HG02759 (cell line): ENCODE measurements around the gene LOXL3.

Source experiments
- ATAC-seq: cut with Tn5 transposase; IDR thresholded peaks from one replicate; pipeline ENCODE4 v1.9.1; 2021; ENCODE audit warnings: mild to moderate bottlenecking, moderate library complexity; ENCODE audit not compliant: unreplicated experiment

The LOXL3 gene

DNA sequence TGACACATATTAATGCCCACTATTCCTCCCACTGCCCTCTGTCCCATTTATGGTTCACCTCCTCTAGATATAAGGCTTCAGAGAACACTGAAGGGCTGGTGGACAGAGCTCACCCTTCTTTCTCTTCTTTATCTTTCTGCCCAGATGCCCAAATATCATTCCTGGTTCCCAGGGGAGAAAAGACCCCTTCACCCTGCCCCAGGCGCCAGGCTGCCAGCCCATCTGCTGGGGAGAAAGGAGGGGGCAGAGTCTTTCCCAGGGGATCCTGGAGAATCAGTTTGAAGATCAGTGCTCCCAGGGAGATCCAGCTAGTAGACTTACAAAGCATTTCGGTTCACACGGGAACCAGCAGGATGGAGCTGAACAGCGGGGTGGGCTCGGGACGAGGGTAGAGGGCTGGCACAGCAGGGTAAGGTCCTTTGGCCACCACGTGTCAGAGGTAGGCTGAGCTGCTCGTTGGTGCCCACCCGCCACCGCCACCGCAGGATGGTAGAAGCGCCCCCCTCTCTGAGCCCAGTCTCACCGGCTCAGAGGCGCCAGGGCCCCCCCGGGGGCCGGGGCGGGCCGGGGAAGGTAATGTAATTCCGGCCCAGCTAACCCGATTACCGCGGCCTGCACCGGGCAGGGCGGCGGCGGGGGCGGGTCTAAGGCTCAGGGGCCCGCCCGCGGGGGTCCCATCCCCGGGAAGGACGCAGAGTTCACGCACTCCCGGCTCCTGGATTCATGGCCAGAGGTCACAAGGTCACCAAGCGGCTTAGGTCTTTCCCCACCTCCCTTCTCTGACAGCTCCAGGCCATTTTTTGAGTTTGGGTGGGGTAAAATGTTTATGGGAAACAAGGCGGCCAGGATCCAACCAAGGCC lies 40.8 kb downstream of the LOXL3 start:
- no peak for ATAC-seq

DNA sequence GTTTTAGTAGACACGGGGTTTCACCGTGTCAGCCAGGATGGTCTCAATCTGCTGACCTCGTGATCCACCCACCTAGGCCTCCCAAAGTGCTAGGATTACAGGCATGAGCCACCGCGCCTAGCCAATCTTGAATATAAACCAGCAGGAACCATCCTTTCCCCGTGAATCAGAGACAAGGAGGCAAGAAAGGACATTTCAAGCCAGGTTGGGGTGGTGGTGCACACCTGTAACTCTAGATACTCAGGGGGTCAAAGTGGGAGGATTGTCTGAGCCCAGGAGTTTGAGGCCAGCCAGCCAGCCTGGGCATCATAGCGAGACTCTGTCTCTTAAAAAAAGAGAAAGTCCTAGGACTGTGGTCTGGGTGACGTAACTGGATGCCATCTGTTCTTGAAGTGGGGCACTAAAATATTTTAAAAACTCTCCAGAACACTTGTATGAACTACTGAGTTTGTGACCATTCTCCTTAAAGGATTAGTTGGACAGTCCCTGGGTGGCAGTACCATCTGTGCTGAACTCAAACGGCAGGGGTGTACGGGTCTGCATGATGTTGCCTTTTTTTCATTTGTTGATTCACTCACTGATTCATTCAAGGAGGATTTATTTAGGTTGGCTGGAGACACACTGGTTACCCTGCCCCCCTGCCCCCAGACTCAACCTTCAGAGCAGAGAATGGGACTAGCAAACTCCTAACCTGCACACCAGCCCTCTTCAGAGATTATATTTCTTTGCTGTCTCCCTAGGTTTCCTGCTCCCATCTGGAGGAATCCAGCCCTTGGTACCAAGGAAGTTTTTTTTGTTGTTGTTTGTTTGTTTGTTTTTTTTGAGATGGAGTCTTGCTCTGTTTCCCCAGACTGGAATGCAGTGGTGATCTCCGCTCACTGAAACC lies 42.4 kb downstream of the LOXL3 start:
- no peak for ATAC-seq

DNA sequence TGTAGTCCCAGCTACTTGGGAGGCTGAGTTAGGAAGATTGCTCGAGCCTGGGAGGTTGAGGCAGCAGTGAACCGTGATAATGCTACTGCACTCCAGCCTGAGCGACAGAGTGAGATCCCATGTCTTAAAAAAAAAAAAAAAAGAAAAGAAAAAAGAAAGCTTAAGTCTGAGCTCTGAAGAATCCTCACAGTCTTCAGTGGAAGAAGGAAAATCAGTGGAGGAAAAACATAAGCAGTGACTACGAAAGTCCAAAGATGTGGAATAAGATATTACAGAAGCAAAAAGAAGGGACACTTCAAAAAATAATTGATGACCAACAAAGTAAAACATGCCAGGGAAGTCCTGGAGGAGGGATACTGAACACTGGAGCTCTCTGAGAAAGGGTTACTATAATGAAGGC lies 43.5 kb downstream of the LOXL3 start:
- no peak for ATAC-seq

DNA sequence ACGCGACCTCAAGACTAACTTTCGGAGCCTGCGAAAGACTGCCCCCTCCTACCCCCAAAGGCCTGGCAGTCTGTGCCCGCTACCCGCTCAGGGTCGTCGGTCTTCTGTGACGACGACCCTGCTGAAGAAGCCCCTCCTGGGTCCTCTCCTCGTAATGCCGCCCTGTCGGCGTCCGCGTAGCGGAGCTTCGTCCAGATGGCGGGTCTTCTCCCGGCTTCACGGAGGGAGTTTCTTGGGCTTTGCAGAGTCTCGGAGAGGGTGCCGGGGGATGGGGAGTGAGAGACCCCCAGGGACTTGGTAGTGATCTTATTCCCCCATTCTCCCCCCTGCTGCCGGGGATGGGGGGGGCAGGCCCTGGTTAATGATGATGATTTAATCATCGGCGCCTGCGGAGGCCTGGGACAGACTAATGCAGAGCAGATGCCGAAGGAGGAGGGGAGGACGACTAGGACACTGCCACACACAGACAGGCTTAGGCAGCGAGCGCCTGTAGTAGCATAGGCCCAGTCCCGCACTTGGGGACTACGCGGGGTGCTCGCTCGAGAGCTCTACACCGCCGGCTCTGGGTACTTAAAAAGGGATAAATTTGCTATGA lies 45.7 kb downstream of the LOXL3 start:
- ATAC-seq: peak; percentile 11

DNA sequence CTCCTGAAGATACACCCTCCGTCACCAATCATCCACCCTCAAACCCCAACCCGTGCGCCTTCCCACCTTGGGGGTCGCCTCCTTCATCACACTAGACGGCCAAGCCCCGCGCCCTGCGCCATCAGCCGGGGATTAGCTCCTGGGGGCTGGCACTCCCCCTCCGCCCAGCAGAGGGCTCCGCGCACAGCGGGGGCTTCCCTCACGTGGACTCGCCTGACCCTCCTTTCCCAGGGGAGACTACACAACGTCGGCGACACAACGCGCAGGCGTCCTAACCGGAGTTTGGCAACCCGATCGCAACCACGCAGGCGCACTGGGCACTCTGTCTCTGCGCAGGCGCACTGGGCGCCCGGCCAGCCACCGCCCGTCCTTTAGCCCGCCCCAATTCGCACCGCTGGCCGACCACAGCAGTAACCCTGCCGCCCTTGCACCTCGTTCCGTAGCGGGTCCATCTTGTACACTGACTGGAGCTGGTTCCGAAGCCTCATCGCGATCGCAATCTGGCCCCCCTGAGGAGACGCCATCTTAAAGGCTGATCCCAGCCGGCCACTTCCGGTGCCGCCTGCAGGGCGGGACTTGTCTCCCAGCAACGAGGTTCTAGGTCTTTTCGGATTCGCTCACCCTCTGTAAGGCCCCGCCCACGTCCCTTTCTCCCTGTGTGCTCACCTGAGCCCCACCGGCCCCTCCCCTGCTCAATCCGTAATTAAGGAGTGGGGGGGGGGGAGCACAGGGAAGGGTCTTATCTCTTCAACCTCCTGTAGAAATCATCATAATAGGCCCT lies 46.4 kb downstream of the LOXL3 start, which contains the start of gene PCGF1:
TSS of gene PCGF1 (minus strand) at position 551 of the 781 bp plus-strand sequence. CDS start at position 524, 27 bp downstream.
- peak; percentile 86 for ATAC-seq

DNA sequence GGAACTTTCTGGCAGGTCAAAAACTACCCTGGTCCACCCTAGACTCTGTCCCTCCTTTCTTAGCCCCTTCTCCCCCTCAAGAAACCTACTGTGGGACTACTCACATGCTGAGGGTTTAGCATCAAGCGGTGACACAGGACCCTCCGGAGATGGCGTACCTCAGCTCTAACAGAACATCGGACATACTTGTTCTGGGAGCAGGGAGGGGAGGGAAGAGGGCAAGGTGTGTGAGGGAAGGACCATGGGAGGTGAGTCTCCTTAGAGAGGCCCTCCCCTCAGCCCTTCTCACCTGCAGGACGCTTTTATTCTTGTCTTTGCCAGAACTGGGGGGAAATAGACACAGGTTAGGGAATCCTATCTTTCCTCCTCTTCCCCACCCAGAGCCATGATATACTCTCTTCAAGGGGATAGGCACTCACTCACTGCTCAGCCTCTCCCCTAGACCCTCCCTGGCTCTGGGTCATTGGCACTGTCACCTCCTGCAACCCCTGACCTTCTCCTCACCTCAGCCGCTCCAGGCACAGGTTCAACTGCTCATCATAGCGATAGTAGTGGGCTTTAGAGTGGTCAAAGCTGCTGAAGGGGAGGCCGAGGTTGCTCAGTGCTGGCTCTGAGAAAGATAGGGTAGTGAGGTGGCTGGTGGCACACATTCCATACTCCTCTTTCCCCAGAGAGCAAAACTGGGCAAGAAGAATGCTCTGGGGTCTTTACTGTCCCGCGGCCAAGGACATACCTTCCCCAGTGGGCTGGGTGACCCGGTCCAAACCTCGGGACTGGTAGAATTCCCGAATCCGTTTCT lies 48.1 kb downstream of the LOXL3 start:
- no peak for ATAC-seq

DNA sequence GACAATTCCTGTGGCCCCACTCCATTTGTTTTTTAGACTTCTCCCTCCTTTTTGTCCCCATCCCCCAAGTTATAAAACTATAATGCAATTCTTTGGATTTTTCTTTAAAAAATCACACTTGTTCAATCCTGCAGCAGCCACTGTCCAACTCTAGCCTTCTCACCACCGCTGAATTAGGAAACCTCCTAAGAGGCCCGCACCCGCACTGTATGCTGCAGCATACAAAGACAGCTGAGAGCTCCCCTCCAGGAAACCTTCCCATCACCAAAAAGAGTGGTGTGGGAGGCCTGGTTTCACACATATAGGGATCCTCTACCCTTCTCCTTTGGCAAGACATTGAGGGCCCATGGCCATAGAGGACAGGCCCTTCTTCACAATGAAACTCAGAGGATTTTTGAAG lies 49.2 kb downstream of the LOXL3 start:
- ATAC-seq: no peak

DNA sequence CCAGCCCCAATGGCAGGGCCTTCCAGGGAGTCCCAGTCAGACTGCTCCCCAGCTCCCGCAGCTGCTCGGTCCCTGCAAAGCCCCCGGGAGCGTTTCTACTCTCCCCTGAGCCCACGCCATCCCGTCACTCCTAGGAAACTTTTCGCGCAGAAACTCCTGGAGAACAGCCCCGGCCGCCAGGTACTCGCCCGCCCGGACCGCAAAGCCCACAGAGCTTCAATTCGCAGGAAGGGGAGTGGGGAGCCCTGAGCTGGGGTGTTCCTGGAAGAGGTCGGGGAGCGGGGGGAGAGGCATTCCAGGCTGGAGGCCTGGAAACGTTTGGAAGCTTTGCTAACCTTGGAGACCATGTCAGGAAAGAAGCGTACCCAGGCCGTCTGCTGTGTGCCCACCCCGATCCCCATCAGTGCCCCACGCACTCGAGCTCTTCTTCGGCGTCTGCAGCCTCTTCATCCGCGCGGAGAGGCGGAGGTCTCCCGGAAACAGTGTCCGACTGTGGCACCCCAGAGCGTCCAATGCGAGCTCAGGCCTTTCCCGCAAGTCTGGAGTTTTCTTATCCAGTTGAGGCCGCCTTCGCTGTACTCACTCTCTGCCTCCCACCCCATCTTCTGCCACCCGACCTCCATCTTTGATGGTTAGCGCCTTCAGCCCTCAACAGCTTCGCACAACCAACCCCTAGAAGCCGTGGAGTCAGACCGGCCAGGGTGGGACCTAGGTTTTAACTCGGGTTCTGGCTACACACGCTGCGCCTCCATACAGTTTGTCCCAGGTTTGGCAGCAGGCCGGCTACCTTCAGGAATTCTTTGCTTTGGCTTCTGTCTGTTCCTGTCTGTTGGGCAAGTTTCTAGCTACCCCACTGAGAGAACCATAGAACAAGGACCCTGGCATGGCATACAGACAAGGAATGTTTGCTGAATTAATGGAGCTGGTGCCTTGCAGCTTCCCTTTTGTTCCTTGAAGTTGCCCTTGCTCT lies 50.0 kb downstream of the LOXL3 start:
- no peak for ATAC-seq

DNA sequence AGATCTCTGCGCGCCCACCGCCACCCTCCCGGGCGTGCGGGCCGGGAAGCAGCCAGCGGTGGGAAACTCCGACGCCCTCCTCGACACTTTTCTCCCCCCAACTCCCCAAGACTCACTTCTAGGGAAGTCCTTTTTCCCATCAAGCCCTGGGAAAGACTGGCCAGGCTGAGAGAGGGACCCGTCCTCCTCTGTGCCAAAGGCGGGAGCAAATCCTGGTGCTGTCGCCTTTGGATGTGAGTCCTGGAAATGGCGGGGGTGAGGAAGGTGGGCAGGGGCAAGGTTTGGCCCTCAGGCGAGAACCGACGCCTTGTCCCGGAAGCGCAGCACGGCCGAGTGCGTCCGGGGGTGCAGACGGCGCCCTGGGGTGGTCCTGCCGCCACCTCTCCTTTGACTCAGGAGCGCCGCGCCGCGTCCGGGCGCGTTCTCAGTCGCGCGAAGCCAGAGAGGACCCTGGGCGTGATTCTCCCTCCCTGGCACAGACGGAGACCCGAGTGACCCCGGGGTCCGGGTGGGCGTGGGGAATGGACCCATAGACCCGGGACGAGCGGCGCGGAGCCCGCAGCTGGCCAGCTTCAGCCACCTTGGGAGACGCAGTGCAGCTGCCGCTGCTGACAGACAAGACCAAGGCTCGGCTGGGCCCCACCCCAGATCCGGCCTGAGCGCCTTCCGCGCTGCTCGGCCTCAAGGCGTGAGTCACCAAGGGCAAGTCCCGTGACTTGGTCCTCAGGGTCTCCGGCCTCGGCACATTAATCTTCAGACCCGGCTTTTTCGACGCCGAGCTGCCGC lies 50.8 kb downstream of the LOXL3 start:
- peak; percentile 41 for ATAC-seq

DNA sequence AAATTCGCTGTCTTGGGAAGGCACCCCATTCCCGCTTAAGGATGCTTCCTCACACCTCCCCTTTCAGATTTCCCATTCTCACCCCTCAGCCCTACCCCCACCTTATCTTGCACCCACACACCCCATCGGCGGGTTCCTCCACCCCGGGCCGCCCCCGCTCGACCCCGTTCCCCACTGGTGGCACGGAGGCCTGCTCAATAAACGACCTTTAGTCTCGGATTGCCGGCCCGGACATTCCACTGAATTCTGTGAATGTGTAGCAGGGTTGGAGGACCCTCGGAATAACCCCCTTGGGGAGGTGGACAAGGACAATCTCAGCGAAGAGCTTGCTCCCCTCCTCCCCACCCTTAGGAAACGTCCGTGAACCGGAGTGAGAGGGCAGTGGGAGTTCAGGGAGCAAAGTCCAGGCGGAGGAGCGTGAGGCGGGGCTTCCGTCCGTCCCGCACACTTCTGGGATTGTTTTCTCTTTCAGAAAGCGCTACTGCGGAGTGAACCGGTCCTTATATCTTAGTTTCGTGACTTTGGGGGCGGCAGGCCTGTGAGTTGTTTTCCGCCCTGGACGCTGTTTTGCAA lies 51.5 kb downstream of the LOXL3 start:
- ATAC-seq: no peak

DNA sequence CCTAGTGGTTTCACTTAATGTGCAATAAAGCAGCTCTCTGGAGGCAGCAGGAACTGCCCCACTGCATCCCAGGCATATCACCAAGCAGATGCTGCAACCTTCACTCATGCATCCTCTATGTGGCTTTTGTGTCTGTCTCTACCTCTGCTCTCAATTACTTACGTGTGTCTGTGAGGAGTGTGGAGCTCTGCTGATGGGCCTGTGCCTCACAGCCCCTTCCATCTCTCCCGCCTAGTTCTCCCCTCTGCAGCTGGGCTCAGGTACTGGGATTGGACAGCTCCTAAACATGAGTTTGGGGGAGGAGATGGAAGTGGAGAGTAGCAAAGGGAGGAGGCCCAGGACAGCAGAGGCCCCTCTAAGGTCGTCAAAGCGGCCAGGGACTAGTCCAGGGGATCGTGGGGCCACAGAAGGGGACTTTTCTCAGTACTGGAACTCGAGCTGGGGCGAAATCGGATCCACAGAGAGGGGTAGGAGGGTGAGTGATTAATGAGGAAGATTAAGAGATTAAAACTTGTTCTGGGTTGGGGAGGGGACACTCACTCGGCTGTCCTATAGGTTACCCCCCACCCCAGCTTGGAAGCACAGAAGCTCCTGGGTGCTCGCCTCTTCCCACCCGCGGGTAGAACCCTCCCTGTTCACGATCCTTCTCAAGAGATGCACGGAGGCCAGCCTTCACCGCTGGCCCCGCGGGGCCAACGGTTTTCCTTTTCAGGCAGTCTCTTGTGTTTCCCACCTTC lies 52.2 kb downstream of the LOXL3 start:
- ATAC-seq: no peak

DNA sequence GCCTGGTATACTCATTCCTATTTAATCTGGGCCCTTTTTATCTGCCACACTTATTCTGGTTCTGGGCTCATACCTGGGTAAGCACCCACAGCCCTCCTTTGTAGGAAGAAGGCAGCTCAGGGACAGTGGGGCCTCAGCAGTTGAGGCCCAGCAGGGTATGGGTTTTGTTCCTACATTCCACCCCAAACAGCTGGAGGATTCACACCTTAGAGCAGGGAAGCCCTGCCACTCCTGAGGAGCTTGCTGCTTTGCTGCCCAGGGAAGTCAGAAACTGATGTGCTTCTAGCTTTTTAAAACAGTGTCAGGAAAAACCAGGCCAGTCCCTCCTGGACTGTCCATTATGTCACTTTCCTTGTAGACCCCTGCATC lies 53.2 kb downstream of the LOXL3 start:
- no peak for ATAC-seq

DNA sequence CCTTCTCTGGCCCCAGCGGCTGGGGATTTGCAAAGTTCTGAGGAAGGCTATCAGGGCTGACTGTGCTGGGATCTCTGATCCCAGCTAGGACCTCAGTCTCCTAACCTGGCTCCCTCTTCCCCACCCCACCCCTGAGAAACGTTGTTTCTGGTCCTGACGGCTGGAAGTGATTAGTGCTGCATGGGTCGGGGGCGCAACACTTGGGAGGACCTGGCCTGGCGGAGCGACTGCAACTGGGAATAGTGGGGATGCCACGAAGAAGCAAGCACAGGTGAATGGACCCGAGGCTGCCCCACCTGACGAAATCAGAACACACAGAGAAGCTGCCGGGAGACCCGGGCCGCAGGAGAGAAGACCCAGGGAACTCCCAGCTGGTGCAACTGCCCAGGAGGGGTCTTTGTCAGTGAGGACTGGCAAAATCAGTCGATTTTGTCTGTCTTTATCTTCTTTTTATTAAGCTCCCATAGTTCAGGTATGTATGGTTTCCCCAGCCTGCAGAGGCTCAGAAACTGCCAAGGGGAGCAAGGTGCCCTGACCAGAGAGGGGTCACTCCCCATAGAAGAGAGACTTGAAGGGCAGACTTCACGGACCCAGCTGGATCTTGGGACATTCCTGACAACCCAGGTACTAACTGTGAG lies 53.7 kb downstream of the LOXL3 start:
- no peak for ATAC-seq

DNA sequence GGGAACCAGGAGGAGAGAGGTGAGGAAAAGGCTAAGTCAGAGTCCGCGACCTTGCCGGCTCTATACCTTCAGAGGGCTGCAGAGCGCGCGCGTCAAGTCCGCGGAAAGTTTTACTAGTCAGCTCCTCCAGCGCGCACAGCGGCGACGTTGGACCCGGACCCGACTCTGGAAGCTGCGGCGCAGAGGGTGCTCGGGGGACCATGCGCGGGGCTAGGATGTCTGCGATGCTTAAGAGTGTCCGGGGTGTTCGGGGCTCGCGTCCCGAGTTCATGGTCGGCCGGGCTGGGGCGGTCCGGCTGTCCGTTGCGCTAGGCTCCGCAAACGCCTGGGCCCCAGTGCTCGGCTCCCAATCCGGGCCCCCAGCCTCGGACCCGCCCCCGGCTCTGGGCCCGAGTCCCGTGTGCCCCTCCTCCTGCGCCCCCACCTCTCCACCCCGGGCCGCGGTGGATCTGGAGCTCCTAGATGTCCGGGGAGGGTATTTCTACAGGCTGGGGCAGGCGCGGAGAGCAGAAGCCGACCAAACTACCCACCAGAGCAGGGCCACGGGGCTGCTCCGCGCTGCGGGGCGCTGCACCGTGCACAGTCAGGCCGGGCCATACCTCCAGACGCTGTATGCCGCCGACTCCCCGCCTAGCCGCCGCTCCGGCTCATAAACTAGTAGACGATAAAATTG lies 54.3 kb downstream of the LOXL3 start, which contains the start of gene LBX2:
TSS of gene LBX2 (minus strand) at position 337 of the 673 bp plus-strand sequence. CDS start at position 271, 66 bp downstream.
- ATAC-seq: no peak

DNA sequence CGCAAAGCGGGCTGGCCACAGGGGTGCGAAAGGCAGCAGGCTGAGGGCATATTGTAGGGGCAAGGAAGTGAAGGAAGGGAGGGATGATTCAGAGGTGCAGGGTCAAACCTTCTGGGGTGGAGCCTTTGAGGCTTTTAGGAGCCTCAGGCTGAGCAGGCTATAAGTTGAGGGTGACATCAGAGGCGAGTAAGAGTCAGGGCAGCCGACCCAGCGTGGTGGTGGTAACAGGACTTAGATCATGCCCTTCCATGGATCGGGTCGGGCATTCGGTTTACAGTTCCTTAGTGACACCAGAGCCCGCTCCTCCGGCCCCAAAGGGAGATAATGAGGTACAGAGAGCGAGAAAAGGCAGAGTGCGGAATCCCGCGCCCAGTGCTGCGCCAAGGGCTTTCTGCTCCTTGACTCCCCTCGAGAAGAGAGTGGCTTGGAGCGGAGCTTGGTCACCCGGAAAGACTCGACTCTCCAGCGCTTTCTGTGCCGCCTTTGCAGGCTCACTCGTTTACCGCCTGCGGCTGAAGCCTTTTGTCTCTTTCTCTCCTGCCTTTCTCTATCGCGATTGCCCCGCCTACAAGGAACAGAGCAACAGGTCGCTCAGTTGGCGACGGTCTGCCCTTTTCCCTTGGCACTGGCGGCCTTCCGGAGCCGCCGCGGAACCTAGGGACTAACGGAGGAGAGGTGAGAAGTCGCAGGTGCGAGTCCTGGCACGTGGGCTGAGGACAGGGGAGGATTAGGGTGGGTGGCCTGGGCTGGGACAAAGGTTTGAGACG lies 55.1 kb downstream of the LOXL3 start:
- ATAC-seq: no peak
